HS-5 (cell line): ENCODE data around the gene KRT17.
"Not testable (repeated sequence)": the region's sequence is repeated elsewhere in the genome, so short reads cannot be mapped to it uniquely, and the experiment has no call there.

Experiments
- DNase-seq: peaks from one replicate; pipeline ENCODE4 v3.0.0-alpha.2; 2012; ENCODE audit warnings: low read depth

KRT17 gene

DNA sequence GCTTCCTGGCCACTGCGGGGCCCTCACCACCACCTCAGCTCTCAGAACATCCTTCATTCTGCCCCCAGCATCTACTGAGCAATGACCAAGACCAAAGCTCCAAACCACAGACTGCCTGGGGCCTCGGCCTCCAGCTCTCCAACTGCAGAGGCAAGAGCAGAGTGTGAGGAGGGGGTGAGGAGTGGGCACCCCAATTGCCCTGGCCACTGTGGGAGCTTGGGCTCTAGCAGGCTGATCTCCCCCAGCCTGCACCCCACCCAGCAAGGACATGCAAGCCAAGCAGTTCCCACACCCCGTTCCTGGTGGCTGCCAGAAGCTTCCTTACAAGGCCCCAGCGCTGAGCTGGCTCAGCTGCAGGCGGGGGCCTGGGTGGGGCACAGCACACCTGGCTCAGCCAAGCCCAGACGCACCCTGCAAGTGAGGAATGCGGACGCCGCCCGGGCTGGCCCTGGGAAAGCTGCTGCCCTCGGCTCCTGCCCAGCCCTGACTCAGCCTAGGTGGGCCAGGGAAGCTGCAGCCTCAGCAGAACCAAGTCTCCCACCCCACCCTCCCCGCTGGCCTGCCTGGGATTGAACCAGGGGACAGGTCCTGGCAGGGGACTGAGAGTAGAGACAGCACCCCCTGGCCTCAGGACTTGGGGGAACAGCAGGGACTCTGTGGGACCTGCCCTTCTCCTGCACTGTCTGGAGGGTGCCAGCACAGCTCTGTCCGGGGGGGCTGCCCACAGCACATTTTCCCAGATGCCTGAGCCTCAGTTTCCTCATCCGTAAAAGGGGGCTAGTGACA, 29.7 kb upstream of the KRT17 start:
- no peak for DNase-seq

DNA sequence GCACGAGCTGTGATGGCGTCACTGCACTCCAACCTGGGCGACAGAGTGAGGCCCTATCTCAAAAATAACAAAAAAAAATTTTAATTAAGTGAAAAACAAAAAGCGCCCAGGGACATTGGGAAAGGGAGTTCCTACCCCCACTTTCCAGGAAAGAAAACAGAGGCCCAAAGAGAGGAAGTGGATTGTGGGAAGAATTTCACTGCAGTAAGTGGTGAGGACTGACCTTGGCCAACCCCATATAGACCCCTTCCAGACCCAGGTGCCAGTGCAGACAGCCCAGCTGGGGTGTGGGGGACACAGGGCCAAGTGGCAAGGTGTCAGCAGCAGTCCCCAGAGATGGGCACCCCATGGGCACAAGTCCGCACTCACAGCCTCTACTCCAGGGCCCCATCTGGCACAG, 29.0 kb upstream of the KRT17 start:
- no peak for DNase-seq

DNA sequence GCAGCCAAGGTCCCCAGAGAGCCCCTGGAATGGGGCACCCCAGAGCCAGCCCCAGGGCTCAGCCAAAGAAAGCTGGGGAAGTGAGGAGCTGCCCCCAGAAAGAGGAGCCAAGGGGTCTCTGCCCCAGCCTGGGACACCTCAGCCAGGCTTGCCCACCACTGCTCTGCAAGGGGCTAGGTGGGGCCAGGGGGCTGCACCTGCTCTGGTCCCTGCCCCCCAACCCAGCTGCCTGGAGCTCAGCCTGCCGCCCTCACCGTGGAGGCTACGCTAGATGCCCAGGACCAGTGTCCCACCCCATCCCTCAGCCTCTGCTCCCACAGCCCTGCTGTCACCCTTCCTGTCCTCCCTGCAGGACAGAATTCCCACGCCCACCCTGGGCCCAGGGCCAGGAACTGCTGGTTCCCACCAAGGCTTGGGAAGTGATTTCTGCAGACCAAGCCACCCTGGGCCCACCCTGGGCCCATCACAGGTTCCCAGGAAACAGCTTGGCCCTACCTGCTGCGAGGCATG, 28.1 kb upstream of the KRT17 start:
- DNase-seq, result no peak

DNA sequence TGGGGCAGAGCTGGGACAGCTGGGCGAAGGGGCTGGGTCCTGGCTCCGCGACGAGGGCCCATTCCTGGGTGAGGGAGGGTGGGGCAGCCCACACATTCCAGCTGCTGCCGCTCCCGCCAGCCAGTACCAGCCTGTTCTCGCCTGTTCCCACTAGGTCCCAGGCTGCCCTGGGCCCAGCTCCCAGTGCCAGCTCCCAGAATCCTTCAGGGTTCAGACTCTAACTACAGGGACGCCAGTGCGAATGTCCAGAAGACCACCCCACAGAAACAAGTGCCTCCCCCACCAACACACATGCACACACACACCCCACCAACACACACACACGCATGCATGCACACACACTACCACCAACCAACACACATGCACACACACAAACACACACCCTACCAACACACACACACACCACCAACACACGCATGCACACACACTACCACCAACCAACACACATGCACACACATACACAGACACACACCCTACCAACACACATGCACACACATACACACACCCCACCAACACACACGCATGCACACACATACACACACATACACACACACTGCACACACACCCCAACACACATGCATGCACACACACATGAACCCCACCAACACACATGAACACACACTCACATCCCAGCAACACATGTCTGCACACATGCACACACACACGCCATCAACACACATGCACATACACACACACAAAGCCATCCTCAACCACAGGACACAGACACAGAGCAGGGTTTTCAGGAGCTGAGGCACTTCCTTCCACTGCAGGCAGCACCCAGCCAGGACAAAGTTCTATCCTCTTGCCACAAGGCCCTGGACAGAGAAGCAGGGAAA, 27.5 kb upstream of the KRT17 start:
- no peak for DNase-seq

DNA sequence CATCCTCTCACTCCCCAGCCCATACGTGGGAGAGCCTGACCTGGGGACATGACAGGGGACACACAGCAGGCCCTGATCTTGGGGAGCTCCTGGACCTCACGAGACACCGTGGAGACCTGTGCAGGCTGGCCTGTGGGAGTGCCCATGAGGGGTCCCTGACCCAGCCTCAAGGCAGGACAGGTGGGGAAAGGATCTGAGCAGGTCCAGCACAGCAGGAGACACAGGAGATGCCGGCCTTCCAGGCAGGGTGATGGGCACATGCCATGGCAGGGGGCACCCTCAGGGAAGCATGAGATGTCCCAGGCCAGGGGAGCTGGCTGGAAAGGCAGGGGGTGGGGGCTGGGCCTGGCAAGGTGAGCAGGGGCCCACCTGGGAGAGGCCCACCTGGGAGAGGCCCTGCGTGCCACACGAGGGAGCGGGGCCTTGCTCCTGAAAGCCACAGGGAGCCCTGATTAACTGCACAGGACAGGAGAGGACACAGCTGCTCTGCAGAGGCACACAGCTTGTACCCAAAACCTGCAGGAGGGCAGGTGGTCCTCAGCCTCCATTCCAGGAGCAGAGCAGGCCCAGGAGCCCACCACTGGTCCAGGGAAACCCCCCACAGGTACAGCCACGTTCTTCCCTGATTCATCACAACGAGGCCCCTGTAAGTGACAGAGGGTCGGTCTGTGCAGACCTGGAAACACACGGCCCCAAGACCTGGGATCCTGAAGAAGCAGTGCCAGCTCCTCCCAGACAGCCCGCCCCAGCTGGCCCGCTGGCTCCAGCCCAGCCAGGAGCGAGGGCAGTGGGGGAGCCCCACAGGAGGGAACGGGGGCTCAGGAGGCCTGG, 26.6 kb upstream of the KRT17 start:
- no peak for DNase-seq

DNA sequence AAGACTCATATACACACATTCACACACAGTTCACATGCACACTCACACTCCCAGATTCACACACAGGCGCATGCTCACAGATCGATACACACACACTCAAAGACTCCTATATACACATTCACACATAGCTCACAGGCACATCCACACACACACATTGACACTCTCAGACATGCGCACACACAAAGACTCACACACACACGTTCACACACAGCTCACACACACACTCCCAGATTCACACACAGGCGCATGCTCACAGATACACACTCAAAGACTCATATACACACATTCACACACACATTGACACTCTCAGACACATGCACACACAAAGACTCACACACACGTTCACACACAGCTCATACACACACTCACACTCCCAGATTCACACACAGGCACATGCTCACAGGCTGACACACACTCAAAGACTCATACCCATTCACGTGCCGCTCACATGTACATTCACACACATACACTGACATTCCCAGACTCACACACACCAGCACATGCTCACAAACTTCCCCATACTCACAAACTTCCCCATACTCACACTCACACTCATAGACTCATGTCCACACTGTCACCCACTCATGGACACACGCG, 25.6 kb upstream of the KRT17 start:
- no peak for DNase-seq

DNA sequence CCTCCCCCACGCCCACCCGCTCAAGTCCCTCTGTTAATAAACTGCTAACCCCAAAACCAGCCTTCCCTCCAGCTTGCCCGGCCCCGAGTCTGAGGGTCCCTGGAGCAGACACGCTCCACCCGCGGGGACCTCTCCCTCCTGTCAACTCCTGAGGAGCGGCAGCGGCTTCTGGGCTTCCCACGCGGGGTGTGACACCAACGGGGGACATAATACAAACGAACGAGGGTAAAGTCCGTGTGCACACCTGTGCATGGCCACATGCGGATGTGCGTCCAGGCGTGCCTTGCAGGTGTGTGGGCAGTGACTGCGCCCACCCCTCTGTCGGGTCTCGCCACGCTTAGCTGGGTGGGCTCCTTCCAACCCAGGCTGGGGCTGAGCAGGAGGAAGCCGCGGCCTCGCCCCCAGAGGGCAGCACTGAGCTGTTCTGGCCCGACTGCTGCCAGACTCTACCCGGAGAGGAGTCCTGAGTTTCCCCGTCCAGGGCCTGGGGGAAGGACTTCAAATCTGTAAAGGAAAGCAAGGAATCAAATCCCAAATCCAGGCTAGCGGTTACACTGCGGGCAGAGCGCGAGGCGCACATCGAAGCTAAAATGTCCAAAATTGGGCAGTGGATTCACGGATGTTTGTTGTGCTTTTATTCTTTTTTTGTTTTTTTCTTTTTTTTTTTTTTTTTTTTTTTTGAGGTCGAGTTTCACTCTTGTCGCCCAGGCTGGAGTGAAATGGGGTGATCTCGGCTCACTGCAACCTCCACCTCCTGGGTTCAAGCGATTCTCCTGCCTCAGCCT, 24.2 kb upstream of the KRT17 start:
- DNase-seq, result no peak

DNA sequence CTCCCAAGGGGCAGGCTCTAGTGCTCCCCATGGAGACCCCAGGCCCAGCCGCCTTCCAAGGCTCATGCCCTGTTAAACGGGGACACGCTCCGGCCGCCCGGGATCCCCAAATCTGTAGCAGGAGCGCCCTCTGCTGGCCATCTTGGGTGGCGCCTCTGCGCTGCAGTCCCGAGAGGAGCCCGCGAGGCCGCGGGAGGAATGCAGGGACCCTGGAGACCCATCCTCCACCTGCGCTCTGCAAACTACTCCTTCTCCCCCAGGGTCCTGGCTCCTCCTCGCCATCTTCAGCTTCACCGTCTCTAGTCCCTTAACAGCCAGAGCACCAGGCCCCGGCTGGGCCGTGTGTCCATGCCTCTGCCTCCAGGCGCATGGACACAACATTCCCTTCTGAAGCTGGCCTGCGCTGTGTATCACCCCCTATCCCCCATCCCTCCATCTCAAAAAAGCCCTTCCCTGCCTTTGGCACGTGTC, 23.6 kb upstream of the KRT17 start:
- no peak for DNase-seq

DNA sequence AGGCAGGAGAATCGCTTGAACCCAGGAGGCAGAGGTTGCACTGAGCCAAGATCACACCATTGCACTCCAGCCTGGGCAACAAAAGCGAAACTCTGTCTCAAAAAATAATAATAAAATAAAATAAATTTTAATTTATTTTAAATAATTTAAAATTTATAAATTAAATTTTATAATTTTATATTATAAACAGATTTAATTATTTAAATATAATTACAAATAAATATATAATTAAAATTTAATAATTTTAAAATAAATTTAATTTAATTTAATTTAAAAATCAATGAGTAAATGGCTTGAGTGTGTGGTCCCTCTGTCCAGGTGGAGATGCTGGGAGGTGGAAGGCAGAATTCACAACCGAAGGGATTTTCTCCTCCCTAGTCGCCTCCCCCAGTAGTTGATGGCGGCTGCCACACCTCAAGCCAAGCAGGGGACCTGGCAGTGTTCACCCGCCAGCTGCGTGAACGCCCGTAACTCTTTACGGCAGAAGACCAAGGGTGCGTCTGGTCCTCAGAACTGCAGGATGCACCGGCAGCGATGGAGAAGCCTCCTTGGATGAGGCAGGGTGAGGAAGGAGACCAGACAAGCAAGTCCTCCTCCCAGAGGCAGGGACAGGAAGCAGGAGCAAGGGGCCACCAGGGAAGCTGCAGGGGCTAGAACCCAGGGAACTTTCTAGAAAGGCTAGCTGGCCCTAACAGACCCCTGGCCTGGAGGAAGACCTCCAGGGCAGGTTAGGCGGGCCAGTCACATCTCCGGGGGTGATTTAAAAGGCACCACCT, 22.9 kb upstream of the KRT17 start:
- no peak for DNase-seq

DNA sequence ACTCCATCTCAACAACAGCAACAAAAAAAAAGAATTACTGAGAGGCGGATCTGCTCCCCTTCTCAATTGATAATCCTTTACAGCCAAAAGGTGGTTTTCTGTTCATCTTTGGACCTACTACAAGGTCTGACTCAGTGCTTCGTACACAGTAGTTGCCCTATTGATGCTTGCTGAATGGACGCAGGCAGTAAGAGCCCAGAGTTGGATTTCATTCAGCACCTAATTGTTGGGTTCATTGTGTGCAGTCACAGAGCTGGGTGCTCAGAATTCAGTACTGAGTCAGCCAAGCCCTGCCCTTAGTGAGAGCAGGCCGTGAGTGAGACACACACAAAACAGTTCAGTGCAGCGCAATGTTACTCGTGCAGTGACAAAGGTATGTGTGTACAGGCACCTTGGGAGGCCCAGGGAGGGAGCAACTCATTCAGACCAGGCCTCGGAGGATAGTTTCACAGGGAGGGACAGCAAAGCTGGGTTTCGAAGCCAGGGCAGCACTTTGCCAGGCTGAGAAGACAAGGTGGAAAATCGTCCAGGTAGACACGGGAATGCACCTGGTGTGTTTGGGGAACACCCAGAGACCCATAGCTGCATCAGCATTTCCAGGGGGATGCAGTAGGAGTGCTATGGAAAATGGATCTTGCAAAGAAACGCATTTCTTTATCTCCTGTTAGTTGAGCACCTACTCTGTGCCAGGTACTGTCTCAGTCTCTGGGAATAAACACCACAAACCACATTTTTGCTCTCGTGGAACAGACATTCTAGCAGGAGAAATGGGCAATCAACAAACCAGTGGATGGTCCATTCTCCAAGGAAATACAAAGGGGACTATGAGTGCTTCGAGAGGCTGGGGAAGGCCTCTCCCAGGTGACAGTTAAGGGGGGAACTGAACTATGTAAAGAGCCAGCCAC, 18.1 kb upstream of the KRT17 start:
- DNase-seq, result no peak

DNA sequence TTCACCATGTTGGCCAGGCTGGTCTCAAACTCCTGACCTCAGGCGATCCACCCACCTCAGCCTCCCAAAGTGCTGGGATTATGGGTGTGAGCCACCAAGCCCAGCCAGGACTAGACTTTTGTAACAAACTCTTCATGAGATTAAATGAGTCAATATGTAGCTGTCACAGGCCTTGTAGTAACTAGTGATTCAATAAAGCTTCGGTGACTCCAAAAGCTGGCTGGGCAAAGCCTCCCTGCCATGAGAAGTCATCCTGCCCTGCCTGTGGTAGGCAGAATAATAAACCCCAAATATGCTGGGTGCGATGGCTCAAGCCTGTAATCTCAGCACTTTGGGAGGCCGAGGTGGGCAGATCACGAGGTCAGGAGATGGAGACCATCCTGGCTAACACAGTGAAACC, 16.2 kb upstream of the KRT17 start:
- DNase-seq, result not testable (repeated sequence)

DNA sequence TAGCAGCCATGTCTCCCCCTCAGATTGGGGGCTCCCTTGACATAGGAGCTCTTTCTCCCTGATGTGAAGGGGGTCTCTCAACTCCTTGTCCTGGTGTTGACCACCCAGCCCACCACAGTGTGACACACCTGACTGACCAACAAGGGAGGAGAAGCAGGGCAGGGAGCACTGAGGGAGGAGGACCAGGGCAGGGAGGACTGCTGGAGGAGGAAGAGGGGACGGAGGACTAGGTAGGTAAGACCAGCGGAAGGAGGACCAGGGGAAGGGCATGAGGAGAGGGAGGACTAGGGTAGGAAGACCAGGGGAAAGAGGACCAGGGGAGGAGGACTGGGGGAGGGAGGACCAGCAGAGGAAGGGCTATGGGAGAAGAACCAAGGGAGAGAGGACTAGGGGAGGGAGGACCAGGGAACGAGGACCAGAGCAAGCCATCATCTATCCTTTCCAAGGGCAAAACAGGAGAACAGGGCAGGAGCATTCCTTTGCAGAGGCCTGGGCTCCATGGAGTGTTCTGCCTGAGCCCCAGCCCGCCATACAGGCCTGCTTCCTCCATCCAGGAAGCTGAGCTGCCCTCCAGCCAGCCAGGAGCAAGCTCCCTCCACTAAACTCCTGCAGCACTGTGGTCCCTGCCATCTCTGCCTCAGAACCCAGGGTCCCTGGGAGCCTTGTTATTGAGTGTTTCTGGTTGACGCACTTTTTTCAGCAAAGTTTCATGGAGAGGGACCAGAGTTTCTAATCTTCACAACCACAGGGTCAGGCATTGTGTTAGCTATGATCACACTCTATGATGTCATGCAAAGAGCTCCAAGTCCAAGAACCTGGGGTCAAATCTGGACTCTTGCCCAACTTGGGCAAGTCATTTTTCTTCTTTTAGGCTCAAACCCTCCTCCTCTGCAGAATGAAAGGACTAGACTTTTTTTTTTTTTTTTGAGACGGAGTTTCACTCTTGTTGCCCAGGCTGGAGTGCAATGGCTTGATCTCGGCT, 15.4 kb upstream of the KRT17 start:
- DNase-seq, result no peak

DNA sequence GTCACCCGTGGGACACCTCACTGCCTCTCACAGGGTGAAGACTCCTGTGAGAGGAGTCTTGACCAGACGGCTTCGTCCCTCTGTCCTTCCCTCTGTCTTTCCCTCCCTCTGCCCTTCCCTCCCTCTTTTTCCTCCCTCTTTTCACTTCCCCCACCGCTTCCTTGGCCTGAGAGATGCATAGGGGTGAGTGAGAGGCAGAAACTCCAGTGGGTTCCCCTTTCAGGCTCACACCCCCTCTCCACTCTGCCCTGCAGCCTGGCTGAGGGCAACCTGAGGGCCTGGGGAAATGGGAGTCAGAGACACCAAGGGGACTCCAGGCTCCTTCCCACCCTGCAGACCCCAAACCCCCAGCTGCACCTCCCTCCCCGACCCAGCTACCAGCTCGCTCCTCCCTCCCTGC, 14.6 kb upstream of the KRT17 start:
- DNase-seq, result no peak

DNA sequence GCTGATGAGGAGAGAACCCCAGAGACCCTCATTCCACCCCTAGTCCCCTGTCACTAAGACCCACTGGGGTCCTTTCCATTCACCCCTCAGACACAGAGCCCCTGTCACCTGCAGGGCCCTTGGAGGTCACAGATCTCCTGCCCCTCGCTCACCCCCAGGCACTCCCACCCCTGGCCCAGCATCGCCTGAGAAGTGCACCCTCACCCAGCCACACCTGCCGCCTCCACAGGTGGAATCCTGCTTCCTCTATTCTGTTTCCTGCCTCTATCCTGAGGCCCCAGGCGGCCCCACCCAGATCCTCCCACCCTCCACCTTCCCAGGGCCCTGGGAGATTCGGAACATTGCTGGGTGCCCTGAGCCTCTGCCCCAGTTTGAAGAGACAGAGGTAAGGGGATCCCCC, 13.8 kb upstream of the KRT17 start:
- no peak for DNase-seq

DNA sequence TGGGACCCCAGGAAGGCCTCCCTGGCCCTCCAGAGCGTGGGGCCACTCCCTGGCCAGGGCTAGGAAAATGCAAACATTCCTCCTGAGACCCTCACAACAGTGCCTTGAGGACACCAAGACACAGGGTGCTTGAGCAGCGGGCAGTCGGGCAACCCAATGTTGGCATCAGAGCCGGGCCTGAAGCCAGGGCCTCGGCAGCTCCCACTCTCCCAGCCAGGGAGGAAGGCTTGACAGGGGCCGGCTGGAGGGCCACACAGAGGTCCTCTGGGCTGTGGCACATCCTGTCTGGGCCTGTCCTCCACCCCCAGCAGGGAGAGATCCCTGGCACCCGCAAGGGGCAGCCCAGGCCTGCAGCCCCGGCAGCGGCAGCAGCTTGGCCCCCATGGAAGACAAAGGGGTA, 12.3 kb upstream of the KRT17 start:
- no peak for DNase-seq

DNA sequence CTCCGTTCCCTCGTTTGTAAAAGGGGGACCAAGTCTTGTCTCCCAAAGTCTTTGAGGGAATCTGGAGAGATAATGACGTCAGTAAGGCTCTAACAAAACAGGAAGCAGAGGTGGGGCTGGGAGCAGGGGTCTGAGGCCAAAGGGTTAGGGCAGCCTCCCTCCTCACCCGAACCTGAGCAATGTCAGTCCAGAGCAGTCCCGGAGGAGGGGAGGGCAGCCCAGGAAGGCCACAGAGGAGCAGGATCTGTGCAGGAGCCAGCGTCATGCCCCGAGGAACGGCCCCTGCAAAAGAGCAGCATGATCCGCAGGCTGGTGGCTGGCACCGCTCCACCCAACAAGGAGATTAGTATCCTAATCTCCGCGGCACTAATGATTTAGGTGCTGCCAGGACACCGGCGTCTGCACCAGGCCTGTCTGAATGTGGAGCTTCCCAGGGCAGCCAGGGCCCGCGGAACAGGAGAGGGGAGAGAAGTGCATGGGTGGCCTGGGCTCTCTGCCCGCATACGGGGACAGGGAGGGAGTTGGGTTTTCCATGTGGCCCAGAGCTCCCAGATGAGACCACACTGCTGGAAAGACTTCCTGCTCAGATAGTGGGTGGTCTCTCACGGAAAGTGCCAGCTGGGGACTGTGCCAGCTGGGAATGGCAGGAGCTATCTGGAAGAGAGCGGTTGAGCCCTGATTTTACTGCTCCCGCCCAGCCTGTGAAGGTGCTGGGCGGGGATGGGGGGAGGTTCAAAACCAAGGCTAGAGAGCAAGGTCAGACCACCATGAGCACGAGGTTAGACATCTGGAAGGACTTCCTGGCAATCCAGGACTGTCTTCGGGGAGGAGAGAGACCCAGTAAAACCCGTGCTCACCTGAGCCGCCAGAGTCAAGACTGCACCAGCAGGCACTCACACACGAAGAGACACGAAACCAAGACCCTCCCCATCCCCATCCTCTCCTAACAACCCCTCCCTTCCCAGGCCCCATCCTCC, 11.0 kb upstream of the KRT17 start:
- DNase-seq, result no peak

DNA sequence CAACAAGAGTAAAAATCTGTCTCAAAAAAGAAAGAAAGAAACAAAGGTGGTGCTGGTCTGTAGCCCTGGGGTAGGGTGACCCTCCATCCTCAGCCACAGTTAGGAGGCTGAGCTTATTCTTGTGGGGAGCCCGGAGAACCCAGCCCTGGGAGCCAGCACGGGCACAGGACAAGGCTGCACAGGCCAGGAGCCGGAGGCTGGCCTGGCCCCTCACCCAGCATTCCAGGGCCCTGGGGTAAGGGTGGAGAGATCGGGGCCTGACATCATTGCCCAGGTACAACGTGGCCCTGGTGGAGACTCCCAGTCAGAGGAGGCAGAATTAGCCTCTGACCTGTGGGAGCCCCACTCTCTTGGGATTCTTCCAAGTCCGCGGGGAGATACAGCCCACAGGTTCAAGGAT, 10.3 kb upstream of the KRT17 start:
- DNase-seq, result no peak
